ENCODE results near the gene KCNK5.

KCNK5 gene

GRCh38 chr6:39228992-39229767, at the start of gene KCNK5:
KCNK5 (minus strand) TSS chr6:39229475; CDS start chr6:39229111, 364 bp downstream.
- DNase-seq (ENCODE audit: low read depth) = peak; percentile 33
- peak; percentile 70 for TF ChIP-seq CTCF (IDR thresholded peaks at IDR 0.05; ENCODE audit: control insufficient read depth, extremely low read depth, insufficient read depth)
- H3K4me3 ChIP-seq (ENCODE audit: low read depth, low read length) = peak within 1 kb of the TSS; percentile 57

GRCh38 chr6:39276379-39276995, 47.2 kb upstream of the KCNK5 start:
- TF ChIP-seq CTCF (IDR thresholded peaks at IDR 0.05; ENCODE audit: control insufficient read depth, extremely low read depth, insufficient read depth) = no peak
- H3K4me3 ChIP-seq (ENCODE audit: low read depth, low read length) = no peak overlapping the region
- DNase-seq (ENCODE audit: low read depth) = no peak

GRCh38 chr6:39274903-39275302, 45.6 kb upstream of the KCNK5 start:
- DNase-seq (ENCODE audit: low read depth) = no peak
- H3K4me3 ChIP-seq (ENCODE audit: low read depth, low read length) = no peak overlapping the region
- TF ChIP-seq CTCF (IDR thresholded peaks at IDR 0.05; ENCODE audit: control insufficient read depth, extremely low read depth, insufficient read depth) = no peak

- DNase-seq (ENCODE audit: low read depth) = no peak
- TF ChIP-seq CTCF (IDR thresholded peaks at IDR 0.05; ENCODE audit: control insufficient read depth, extremely low read depth, insufficient read depth) = no peak
- no peak overlapping the region for H3K4me3 ChIP-seq (ENCODE audit: low read depth, low read length)
Measured at GRCh38 chr6:39274471-39274870, 45.2 kb upstream of the KCNK5 start.

- DNase-seq (ENCODE audit: low read depth) = no peak
- H3K4me3 ChIP-seq (ENCODE audit: low read depth, low read length) = no peak overlapping the region
- no peak for TF ChIP-seq CTCF (IDR thresholded peaks at IDR 0.05; ENCODE audit: control insufficient read depth, extremely low read depth, insufficient read depth)
Measured at GRCh38 chr6:39273406-39273821, 44.1 kb upstream of the KCNK5 start.

GRCh38 chr6:39269961-39270360, 40.7 kb upstream of the KCNK5 start:
- peak; percentile 10 for DNase-seq (ENCODE audit: low read depth)
- TF ChIP-seq CTCF (IDR thresholded peaks at IDR 0.05; ENCODE audit: control insufficient read depth, extremely low read depth, insufficient read depth) = no peak
- no peak overlapping the region for H3K4me3 ChIP-seq (ENCODE audit: low read depth, low read length)

Data from LNCaP clone FGC (cell line).